ENCODE data around the gene ZNF333.
A peak's percentile ranks its signal among the peaks of the same experiment; 100 is the strongest.

Gene ZNF333

DNA sequence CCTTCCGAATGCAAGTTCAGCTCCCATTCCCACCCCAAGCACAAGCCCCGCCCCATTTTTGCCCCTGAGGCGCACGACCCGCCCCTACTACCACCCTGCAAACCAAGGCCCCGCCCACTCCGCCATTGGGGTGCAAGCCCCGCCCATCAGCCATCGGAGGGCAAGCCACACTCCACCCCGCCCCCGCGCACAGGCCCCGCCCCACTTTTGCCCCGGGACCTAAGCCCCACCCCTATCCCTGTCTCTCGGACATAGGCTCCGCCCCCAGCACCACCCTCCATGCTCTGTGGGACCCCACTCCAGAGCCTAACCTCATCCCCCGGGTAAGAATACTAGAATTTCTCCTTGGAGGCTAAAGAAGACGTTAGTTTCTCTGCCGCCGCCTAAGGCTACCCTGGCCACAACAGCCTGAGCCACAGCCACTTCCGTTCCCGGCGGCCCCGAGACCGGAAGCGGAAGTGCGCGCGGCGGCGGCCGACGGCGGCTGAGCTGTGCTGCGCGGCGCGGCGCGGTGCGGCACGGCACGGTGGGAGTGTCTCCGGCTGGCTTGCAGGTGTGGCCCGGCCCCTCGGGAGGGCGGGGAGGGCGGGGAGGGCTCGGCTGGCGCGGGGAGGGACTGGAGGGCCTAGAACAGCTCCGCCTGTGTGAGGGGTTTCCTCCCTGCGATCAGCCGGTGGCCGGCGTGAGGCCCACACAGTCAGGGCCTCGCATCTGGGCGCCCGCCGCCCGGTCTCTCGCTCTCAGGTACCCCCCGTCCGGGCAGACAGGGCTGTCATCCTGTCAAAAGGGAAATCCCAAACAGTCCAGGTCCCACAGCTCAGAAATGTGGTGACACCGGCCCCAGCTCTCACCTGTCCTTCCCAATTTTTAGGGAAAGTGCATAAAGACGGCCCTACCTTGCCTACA, at the start of gene ZNF333:
ZNF333 (plus strand) TSS at position 451 of the 906 bp plus-strand sequence. CDS start 3,444 bp downstream, outside the sequence.
- DNase-seq: peak; percentile 100

DNA sequence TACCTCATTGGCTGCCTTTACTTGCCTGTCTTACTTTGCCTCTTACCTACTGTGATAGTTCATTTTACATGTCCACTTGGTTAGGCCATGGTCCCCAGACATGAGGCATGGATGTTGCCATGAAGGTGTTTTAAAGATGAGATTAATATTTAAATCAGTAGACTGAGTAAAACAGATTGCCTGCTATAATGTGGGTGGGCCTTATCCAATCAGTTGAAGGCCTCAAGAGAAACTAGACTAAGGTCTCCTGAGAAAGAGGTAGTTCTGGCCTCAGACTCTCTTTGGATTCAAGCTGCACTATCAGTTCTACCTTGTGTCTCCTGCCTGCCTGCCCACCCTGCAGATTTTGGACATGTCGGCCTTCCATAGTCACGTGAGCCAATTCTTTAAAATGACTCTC, 41.3 kb upstream of the ZNF333 start:
- no peak for DNase-seq

DNA sequence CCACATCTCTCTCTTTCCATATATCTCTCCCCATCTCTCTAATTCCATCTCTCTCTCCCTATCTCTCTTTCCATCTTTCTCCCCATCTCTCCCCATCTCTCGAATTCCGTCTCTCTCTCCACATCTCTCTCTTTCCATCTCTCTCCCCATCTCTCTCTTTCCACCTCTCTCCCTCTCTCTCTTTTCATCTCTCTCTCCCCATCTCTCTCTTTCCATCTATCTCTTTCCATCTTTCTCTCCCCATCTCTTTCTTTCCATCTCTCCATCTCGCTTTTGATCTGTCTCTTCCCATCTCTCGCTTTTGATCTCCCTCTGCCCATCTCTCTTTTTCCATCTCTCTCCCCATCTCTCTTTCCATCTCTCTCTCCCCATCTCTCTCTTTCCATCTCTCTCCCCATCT, 40.8 kb upstream of the ZNF333 start:
- no peak for DNase-seq

DNA sequence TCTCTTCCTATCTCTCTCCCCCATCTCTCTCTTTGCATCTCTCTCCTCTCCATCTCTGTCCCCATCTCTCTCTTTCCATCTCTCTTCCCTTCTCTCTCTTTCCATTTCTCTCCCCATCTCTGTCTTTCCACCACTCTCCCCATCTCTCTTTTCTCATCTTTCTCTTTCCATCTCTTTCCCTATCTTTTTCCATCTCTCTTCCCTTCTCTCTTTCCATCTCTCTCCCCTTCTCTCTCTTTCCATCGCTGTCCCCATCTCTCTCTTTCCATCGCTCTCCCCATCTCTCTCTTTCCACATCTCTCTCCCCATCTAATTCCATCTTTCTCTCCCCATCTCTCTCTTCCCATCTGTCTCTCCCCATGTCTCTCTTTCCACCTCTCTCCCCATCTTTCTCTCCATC, 39.7 kb upstream of the ZNF333 start:
- DNase-seq: no peak

DNA sequence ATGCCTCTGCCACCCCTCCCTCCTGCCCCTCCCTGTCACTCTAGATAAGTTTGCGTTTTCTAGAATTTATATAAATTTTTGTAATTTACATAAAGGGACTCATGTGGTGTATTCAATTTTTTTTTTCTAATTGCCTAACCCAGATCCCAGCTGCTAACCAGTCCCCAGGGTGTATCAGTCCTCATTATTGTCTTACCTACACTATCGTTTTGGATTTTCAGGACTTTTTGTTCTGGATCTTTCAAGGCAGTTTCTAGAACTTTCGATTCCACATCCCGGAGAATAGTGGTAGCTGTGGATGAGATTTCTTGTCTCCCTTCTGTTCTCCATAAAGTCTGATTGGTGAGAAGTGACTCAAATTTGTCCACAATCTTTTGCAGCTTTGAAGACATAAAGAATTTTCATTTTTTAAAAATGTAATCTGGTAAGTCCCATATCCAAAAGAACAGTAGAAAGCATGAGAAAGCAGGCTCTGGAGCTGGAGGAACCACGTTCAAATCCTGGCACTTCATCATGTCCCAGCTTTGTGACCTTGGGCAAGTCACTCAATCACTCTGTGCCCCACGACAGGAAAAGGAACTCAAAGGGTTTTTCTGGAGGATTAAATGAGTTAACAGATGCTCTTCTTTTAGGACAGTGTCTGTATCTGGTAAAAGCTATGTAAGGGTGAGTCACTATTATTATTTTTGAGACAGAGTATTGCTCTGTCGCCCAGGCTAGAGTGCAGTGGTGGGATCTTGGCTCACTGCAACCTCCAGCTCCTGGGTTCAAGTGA, 34.9 kb upstream of the ZNF333 start:
- DNase-seq: no peak

DNA sequence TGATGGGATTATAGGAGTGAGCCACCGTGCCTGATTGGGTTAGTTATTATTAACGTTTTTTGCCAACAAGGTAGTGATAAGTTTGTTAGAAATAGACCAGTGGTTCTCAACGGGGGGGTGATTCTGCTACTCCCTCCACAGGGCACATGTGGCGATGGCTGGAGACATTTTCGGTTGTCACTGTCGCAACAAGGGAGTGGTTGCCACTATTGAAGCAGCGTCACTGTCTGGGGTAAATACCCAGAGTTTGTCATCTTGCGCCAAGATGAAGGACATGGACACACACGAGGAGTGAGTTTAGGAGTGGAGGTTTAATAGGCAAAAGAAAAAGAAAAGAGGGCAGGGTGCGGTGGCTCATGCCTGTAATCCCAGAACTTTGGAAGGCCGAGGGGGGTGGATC, 34.1 kb upstream of the ZNF333 start:
- no peak for DNase-seq

DNA sequence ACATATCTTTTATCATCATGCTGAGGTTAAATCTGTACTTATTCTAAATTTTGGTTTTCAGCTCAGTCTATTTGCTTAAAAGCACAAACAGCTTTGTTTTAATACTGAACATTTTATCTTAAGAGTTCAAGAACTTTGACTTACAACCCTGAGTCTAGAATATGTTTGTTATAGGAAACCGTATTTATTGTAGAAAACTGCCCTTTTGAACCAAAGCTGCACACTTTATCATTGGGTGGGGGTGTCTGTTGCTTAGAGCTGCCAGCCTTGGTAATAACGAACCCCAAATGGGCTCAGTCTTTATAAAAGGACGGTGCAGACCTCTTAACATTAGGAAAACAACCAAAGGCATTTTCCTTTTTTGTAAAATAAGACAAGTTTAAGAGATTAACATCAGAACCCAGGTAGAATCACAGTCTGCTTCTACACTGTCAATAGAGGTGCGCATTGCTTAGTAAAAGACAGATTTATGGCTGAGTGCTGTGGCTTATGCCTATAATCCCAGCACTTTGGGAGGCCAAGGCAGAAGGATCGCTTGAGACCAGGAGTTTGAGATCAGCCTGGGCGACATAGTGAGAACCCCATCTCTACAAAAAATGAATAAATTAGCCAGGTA, 29.9 kb upstream of the ZNF333 start:
- DNase-seq: no peak

DNA sequence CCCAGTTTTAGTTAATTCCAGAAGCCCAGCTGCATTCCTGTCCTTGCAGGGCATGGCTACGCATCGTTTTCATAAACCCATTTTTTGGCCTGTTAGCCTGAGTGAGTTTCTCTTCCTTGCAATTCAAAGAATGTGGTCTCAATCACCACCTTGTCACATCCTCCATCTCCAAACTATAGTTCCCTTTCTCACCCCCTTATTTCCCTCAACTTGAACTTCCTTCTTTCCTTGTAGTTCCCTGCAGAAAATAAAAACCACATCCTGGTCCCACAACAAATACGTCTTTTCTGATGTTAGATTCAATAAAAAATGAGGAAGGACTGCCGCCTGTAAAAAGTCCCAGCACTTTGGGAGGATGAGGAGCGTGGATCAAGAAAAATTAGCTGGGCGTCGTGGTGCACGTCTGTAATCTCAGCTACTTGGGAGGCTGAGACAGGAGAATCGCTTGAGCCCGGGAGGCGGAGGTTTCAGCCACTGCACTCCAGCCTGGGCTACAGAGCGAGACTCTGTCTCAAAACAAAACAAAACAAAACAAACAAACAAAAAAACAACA, 28.4 kb upstream of the ZNF333 start:
- DNase-seq: no peak

DNA sequence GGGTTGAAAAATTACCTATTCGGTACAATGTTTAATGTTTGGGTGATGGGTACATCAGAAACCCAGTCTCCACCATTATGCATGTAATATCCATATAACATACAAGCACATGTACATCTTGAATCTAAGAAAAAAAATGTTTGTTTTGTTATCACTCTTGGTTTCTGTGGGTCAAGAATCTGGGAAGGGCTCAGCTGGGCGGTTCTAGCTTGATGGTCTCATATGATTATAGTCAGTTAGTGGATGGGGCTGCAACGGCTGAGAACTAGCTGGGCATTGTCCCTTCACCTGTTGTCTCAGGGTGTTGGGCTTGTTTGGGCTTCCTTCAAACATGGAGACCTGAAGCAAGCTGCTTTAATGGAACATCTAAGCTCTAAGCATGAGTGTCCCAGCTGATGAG, 19.9 kb upstream of the ZNF333 start:
- DNase-seq: no peak

DNA sequence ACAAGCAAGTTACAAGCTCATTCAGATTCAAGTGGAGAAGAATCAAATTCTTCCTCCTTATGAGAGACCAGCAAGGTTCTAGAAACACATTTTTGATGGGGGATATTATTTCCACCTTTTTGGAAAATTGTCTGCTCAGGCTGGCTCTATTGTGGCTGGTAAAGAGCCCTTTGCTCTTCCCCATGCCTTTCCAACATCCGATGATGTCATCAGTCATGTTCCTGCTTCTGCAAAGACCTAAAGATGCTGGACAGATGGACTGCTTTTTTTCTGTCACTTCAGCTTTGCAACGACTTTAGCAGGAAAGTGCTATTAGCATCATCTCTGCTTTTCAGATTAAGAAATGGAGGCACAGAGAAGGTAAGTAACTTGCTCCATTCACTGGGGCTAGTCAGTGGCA, 19.4 kb upstream of the ZNF333 start:
- no peak for DNase-seq

DNA sequence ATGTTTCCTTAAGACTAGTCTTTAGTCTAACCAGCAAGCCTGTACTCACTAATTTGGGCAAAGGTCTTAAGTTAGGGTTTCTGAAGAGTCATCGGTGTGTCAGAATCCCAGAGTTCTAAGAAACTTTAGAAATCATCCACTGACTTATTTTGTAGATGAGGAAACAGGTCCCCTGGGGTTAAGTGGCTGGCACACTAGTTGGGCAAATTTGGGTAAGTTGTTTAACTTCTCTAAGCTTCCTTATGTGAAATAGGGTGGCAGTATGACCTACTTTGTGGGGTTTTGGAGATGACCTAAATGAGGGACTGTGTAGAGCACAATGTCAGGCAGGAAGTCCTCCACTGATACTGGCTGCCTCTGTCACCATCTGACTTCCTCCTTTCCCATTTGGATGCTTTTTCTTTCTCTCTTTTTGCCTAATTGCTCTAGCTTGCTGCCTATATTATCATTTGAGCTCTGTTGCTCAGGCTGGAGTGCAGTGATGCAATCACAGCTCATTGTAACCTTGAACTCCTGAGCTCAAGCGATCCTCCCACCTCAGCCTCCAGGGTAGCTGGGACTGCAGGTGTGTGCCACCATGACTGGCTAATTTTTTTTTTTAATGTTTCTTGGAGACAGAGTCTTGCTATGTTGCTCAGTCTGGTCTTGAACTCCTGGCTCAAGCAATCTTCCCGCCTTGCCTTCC, 17.5 kb upstream of the ZNF333 start:
- no peak for DNase-seq

DNA sequence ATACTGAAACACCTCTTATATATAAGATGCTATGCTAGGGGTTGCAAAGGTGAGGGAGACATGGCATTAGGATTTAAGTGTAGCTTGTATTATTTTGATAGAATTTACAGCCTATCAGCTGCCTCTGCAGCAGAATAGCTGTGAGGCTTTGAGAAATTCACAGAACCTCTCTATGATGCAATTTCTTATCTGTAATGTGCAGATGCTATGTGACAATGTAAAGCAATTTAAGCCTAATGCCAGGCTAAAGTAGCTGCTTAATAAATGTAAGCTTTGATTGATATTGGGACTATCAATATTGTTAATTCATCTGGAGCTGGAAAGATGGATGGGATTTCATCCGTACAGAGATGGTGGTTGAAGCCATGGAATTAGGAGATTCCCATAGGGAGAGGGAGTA, 16.8 kb upstream of the ZNF333 start:
- DNase-seq: no peak

DNA sequence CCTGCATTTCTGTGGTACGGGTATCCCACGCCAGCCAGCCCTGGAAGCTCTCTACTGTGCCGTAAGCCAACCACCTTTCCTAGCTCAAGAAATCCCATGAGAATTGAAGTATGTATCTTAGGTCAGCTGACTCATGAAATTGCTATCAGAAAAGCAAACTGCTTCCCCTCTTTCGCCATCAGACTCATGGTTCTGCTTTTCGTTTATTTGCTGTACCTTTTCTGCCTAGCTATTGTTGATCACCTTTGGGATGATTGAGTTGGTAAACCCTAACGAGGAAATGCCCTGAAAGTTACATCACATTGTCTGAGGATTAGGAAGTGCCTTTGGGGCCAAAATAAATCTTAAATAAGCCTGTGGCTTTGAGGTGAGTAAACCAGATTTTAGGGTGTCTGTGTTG, 15.1 kb upstream of the ZNF333 start, which contains the start of gene ADGRE3:
ADGRE3 (minus strand) TSS at position 81 of the 400 bp plus-strand sequence; CDS start at position 7, 74 bp downstream.
- no peak for DNase-seq

DNA sequence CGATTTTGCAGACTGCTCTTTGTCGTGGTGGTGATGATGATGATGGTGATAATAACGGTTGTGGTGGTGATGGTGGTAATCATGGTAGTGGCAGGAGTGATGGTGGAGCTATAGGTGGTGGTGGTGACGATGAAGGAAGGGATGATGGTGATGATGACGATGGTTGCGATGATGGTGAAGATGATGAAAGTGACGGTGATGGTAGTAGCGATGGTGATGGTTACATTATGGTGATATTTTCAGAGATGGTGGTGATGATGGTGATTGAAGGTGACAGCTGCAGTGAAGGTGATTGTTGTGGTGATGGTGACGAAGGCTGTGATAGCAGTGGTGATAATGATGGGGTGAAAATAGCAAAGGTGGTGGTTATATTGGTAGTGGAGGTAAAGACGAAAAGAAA, 13.1 kb upstream of the ZNF333 start:
- DNase-seq: no peak

DNA sequence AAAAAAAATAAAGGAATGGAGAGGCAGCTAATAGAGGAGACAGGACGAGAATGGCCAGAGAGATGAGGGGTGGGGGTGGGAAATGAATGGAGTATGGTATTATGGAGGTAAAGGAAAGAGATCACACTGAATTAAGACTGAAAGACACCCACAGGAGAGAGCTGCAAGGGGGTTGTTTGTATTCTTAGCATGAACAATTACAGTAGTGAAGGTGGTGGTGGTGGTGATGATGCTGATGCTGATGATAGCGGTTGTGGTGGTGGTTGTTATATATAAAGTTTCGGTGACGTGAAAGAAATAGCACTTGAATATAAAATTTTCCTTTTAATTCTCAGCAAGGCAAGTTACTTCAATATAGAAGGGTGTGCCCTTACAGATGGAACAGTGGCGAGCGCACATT, 12.4 kb upstream of the ZNF333 start:
- no peak for DNase-seq

DNA sequence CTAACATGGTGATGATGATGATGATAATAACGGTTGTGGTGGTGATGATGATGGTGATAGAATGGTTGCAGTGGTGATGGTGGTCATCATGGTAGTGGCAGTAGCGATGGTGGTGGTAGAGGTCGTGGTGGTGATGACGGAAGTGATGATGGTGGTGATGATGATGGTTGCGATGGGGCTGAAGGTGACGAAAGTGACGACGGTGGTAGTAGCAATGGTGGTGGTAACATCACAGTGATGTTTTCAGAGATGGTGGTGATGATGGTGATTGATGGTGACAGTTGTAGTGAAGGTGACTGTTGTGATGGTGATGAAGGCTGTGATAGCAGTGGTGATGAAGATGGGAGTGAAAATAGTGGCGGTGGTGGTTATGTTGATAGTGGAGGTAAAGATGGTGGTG, 11.6 kb upstream of the ZNF333 start:
- DNase-seq: no peak

DNA sequence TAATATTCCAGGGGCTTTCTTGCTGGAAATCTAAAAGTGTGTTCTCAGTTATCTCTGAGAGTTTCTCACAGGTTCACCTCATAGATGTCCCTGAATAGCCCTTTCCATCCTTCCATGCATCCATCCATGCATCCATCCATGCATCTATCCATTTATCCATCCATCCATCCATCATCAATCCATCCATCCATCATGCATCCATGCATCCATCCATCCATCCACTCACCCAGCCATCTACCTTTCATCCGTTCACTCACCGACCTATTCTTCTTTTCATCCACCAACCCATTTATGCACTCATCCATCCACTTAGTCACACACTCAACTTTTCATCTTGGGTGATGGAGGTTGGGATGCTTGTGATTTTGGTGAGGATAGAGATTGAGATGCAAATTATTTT, 7.8 kb upstream of the ZNF333 start:
- DNase-seq: no peak

DNA sequence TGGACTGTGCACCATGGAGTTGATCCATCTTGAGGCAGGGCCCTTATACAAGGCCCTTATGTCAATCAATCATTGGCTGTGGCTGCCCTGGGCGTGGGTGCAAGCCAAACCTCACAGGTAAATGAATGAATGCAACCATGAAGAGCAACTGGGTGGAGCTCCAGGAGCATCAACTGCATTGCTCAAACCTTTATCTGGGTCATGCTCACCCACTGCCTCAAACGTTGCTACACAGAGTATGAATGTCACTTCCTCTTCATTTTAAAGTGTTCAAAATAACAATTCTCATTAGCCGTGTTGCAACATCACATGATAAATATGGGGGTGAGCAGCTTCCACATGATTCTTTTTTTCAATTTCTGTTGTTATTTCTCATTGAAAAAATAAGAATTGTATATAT, 6.4 kb upstream of the ZNF333 start:
- DNase-seq: no peak

DNA sequence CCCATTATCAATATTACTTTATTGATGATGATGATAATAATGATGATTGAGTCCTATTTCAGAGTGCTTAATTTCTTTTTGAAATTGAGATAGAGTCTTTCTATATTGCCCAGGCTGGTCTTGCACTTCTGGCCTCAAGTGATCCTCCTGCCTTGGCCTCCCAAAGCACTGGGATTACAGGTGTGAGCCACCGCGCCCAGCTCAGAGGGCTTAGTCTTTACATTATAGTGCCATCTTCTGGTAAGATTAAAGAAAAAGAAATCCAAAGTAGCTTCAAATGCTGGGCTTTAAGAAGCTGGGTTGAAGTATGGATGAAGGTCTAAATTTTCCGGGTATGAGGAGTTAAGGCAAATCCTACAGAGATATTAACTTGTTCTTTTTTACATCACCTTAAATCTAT, 3.4 kb upstream of the ZNF333 start:
- peak; percentile 30 for DNase-seq

DNA sequence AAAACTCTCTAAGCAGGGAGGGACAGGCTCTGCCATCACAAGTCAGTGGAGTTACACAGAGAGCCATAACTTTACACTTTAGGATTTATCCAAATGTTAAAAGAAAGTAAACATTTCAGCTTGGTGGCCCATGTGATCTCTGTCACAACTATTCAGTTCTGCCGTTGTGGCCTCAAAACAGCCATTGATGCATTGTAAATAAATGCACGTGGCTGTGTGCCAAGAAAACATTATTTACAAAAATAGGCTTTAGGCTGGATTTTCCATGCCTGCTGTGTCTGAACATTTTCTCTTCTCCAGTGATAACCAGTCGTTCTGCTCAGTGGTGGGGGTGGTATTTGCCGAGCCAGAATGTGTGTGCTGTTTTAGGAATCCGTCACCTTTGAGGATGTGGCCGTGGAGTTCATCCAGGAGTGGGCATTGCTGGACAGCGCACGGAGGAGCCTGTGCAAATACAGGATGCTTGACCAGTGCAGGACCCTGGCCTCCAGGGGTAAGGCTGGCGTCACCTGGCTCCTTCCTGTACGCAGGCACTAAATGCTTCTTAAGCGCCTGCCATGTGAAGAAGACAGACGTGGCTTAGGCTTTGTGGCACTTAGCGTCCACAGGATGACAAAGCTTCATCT, 4.9 kb downstream of the ZNF333 start:
- no peak for DNase-seq

DNA sequence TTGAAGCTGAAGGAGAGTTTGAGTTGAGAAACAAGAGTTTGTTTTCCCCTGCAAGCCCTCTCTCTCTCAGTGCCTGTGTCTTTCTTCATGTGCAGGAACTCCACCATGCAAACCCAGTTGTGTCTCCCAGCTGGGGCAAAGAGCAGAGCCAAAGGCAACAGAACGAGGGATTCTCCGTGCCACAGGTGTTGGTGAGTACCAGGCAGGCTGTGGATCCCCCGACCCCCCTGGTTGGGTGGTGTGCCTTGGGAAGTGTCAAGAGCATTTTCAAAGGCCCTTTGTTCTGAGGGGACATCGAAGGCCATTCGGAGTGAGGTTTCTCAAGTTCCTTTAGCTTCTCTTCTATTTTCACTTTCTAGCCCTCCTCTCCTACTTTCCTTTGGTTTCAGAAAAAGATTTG, 5.6 kb downstream of the ZNF333 start:
- no peak for DNase-seq

DNA sequence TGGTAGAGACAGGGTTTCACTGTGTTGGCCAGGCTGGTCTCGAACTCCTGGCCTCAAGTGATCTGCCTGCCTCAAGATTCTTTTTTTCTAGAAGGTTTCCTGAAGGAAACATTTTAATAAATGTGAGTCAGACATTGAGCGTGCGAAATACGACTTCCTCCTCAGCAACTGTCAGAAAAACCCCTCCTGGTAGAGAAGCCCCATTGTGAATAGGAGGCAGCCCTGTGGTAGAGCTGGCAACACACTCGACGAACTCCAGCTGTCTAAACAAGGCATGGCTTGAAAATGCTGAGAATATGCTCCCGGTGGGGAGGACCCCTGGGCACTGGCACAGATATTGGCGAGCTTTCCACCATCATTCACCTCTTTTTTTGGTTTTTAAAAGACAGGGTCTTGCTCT, 9.8 kb downstream of the ZNF333 start:
- DNase-seq: no peak
